ENCODE data around the gene PCDHGA1.
"Not testable (repeated sequence)": the region's sequence is repeated elsewhere in the genome, so short reads cannot be mapped to it uniquely, and the experiment has no call there.

Gene PCDHGA1

DNA sequence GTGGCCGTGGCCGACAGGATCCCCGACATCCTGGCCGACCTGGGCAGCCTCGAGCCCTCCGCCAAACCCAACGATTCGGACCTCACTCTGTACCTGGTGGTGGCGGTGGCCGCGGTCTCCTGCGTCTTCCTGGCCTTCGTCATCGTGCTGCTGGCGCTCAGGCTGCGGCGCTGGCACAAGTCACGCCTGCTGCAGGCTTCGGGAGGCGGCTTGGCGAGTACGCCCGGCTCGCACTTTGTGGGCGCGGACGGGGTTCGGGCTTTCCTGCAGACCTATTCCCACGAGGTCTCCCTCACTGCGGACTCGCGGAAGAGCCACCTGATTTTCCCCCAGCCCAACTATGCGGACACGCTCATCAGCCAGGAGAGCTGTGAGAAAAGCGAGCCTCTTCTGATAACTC is 15.7 kb downstream of the PCDHGA1 start:
- not testable (repeated sequence) for DNase-seq (ENCODE audit: low spot score)

DNA sequence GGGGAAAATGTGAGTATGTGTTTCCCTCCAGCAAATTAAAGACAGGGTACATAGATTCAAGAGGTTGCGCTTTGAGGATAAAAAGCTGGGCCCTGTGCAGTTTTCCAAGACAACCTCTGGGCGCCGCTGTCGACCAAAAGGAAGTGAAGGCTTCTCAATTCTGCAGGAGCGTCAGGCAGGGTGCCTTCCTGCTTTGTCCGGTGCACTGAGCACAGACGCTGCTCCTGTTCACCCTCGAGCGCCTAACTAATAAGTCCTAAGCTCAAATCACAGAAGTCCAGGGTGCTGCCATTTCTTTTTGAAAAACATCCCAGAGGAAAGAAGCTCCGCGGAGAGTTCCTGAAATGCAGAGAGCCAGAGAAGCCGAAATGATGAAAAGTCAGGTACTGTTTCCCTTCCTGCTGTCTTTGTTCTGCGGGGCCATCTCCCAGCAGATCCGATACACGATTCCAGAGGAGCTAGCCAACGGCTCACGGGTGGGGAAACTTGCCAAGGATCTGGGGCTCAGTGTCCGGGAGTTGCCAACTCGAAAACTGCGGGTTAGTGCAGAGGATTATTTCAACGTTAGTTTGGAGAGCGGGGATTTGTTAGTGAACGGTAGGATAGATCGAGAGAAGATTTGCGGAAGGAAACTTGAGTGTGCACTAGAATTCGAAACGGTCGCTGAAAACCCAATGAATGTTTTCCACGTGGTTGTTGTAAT is 19.8 kb downstream of the PCDHGA1 start, which contains the start of gene PCDHGB1:
Gene PCDHGB1, plus strand, starts transcription at position 183 of the 703 bp plus-strand sequence. Its CDS starts 162 bp downstream, at position 345.
- DNase-seq (ENCODE audit: low spot score) = peak; percentile 84

DNA sequence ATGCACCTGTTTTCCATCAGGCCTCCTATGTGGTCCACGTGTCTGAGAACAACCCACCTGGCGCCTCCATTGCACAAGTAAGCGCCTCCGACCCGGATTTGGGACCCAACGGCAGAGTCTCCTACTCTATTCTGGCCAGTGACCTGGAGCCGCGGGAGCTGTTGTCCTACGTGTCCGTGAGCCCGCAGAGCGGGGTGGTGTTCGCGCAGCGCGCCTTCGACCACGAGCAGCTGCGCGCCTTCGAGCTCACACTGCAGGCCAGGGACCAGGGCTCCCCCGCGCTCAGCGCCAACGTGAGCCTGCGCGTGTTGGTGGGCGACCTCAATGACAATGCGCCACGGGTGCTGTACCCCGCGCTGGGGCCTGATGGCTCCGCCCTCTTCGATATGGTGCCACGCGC is 21.3 kb downstream of the PCDHGA1 start:
- no peak for DNase-seq (ENCODE audit: low spot score)

DNA sequence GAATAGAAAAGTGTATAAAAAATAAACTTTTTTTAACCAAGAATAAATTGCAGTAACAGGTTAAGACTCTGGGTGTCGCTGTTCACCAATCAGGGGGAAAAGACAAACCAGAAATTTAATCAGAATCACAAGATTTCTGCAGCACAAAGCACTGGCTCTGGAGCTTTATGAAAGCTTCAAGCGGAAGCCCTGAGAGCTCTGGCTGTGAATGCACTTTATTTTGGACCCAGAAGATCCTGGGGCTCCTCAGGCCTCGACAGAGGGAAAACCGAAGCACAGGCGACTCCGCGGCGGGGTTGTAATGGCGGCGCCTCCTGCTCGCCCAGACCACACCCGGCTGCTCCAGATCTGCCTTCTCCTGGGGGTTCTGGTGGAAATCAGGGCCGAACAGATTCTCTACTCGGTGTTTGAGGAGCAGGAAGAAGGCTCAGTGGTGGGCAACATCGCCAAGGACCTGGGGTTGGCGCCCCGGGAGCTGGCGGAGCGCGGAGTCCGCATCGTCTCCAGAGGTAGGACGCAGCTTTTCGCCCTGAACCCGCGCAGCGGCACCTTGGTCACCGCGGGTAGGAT is 24.7 kb downstream of the PCDHGA1 start, which contains the start of gene PCDHGA4:
Gene PCDHGA4, plus strand, starts transcription at position 122 of the 570 bp plus-strand sequence. Its CDS starts 87 bp downstream, at position 209.
- no peak for DNase-seq (ENCODE audit: low spot score)

DNA sequence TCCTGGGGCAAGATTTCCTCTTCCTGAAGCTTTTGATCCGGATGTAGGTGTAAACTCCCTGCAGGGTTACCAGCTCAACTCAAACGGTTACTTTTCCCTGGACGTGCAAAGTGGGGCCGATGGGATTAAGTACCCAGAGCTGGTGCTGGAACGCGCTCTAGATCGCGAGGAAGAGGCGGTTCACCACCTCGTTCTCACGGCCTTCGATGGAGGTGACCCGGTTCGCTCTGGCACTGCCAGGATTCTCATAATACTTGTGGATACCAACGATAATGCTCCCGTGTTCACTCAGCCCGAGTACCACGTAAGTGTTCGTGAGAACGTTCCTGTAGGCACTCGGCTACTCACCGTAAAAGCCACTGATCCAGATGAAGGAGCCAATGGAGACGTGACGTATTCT is 25.3 kb downstream of the PCDHGA1 start:
- no peak for DNase-seq (ENCODE audit: low spot score)

DNA sequence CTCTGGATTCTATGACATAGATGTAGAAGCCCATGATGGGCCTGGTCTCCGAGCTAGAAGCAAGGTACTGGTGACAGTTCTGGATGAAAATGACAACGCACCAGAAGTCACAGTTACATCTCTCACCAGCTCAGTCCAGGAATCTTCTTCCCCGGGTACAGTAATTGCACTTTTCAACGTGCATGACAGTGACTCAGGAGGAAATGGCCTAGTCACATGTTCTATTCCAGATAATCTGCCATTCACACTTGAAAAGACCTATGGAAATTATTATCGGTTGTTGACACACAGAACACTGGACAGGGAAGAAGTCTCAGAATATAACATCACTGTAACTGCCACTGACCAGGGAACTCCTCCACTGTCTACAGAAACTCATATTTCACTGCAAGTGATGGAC is 25.8 kb downstream of the PCDHGA1 start:
- peak; percentile 20 for DNase-seq (ENCODE audit: low spot score)

DNA sequence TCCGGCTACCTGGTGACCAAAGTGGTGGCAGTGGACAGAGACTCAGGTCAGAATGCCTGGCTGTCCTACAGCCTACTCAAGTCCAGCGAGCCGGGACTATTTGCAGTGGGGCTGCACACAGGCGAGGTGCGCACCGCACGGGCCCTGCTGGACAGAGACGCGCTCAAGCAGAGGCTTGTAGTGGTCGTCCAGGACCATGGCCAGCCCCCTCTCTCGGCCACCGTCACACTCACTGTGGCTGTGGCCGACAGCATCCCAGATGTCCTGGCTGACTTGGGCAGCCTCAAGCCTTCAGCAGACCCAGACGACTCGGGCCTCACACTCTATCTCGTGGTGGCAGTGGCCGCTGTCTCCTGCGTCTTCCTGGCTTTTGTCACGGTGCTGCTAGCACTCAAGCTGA is 26.6 kb downstream of the PCDHGA1 start:
- DNase-seq (ENCODE audit: low spot score) = no peak

DNA sequence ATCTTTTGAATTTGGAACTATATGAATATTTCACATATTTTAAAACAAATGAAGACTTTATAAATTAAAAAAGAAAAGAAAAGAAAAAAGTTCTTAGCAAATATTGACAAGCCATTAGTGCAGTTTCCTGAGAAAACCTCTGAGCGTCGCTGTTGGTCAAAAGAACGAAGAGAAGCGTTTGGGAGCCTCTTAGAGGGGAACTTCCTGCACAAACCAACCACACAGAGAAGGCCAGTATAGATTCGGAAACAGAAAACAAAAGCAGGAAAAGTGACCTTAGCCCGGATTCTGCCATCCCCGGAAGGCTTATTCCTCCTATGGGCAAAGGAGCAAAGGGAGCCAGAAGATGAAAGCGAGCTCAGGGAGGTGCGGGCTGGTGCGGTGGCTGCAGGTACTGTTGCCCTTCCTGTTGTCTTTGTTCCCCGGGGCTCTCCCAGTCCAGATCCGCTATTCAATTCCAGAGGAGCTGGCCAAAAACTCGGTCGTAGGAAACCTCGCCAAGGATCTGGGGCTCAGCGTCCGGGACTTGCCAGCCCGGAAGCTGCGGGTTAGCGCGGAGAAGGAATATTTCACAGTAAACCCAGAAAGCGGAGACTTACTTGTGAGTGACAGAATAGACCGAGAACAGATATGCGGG is 29.6 kb downstream of the PCDHGA1 start, which contains the start of gene PCDHGB2:
Gene PCDHGB2, plus strand, starts transcription at position 205 of the 637 bp plus-strand sequence. Its CDS starts 142 bp downstream, at position 347.
- DNase-seq (ENCODE audit: low spot score) = peak; percentile 80

DNA sequence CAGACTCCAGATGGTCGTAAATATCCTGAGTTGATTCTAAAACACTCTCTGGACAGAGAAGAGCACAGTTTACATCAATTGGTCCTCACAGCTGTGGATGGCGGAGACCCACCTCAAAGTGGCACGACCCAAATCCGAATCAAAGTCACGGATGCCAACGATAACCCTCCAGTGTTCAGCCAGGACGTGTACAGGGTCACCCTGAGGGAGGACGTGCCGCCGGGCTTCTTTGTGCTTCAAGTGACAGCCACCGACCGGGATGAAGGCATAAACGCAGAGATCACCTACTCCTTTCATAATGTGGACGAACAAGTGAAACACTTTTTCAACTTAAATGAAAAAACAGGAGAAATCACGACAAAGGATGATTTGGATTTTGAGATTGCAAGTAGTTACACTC is 30.4 kb downstream of the PCDHGA1 start:
- DNase-seq (ENCODE audit: low spot score) = no peak

DNA sequence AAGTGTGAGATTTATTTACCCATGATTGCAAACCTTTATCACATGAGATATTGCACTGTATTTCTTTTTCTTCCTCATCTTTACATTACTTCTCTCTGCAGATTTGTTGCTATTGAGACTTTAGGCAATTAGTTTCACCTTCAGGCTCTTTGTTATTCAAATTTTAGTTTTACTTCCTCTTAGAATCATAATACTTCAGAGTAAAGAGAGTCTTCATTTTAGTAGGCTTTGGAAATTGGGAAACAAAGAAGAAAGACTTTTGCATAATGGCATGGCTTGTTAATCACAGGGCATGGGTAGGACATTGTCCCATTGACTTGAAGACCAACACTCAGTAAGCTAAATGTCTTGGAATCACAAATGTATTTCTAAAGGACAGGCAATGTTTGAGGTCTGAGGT is 32.4 kb downstream of the PCDHGA1 start:
- no peak for DNase-seq (ENCODE audit: low spot score)

DNA sequence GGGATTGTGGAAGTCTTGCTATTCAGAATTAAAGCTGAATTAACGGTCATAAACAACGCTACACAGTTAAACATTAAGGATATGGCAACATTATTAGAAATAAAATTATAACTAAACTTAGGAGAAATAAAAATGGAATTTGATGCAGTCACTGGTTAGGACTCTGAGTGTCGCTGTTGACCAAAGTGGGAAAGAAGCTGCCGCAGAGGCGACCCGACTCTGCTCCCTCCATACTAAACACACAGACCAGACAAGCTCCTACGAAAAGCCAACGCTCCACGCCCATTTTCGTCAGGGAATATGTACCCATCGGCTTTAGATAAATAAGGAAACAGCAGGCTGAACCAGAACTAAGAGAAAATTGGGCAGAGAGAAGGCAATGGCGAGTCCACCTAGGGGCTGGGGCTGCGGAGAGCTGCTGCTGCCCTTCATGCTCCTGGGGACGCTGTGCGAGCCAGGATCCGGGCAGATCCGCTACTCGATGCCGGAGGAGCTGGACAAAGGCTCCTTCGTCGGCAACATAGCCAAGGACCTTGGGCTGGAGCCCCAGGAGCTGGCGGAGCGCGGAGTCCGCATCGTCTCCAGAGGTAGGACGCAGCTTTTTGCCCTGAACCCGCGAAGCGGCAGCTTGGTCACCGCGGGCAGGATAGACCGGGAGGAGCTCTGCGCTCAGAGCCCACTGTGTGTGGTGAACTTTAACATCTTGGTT is 33.8 kb downstream of the PCDHGA1 start, which contains the start of gene PCDHGA5:
Gene PCDHGA5, plus strand, starts transcription at position 211 of the 709 bp plus-strand sequence. Its CDS starts 169 bp downstream, at position 380.
- no peak for DNase-seq (ENCODE audit: low spot score)

DNA sequence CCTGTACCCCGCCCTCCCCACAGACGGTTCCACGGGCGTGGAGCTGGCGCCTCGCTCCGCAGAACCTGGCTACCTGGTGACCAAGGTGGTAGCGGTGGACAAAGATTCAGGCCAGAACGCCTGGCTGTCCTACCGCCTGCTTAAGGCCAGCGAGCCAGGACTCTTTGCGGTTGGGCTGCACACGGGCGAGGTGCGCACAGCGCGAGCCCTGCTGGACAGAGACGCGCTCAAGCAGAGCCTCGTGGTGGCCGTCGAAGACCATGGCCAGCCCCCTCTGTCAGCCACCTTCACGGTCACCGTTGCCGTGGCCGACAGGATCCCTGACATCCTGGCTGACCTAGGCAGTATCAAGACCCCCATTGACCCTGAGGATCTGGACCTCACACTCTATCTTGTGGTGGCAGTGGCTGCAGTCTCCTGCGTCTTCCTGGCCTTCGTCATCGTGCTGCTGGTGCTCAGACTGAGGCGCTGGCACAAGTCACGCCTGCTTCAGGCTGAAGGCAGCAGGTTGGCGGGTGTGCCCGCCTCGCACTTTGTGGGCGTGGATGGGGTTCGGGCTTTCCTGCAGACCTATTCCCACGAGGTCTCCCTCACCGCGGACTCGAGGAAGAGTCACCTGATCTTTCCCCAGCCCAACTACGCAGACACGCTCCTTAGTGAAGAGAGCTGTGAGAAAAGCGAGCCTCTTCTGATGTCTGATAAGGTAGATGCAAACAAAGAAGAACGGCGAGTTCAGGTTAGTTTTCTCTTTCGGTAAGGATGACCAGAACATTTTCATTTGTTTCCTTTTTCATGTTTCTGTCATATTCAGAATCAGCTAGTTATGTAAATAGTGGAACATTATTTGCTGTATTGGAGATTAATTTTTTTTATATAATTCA is 35.9 kb downstream of the PCDHGA1 start:
- no peak for DNase-seq (ENCODE audit: low spot score)

DNA sequence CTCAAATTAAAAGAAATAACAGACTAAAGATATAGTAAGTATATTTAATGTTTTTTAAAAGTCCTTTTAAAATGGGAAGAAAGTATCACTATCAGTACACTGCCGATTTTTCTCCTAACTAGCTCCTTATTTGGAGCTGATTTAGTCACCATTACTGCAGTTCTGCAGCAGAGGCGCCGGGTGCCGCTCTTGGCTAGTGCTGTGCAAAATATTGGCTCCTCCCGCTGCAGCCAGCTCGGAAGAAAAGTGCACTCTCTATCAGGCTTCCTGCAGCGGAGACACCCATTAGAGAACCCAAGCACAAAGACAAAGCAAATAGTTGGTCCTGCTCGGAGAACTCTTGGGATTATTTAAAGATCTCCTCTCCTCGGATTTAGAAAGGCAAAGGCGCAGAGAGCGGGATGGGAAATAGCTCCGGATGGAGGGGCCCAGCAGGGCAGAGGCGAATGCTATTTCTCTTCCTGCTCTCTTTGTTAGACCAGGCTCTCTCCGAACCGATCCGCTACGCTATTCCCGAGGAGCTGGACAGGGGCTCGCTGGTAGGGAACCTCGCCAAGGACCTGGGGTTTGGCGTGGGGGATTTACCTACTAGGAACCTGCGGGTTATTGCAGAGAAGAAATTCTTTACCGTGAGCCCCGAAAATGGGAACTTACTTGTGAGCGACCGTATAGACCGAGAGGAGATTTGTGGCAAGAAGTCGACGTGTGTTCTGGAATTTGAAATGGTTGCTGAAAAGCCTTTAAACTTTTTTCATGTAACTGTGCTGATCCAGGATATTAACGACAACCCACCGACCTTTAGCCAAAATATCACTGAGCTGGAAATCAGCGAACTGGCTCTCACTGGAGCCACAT is 39.9 kb downstream of the PCDHGA1 start, which contains the start of gene PCDHGB3:
Gene PCDHGB3, plus strand, starts transcription at position 249 of the 855 bp plus-strand sequence. Its CDS starts 153 bp downstream, at position 402.
- no peak for DNase-seq (ENCODE audit: low spot score)

DNA sequence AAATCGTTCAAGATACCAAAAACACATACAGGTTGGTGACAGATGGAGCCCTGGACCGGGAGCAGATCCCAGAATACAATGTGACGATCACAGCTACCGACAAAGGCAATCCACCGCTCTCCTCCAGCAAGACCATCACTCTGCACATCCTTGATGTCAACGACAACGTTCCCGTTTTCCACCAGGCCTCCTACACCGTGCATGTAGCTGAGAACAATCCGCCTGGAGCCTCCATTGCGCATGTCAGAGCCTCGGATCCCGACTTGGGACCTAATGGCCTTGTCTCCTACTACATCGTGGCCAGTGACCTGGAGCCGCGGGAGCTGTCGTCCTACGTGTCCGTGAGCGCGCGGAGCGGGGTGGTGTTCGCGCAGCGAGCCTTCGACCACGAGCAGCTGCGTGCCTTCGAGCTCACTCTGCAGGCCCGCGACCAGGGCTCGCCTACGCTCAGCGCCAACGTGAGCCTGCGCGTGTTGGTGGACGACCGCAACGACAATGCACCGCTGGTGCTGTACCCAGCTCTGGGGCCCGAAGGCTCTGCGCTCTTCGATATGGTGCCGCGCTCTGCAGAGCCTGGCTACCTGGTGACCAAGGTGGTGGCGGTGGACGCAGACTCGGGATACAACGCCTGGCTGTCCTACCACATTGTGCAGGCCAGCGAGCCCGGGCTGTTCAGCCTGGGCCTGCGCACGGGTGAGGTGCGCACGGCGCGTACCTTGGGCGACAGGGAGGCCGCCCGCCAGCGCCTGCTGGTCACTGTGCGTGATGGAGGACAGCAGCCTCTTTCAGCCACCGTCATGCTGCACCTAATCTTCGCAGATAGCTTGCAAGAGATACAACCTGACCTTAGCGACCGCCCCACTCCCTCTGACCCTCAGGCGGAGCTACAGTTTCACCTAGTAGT is 41.5 kb downstream of the PCDHGA1 start:
- no peak for DNase-seq (ENCODE audit: low spot score)

DNA sequence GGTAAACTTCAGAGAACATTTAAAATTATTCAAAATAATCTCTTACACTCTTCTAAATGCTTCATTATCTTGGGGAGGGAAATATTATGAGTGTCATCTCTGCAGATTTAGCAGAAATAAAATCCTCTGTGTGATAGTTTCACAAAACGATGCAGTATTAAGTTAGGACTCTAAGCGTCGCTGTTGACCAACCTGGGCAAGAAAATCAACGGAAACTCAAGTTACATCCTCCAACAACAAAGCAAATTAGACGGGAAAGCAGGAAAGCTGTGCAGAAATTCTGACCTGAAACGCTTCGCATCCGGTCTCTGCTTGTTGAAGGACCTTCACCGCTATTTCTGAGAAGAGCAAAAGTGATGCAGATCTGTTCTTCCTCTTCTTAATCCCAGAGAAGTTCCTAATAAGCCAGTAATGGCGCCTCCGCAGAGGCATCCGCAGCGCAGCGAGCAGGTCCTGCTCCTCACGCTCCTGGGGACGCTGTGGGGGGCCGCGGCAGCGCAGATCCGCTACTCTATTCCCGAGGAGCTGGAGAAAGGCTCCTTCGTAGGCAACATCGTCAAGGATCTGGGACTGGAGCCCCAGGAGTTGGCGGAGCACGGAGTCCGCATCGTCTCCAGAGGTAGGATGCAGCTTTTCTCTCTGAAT is 43.5 kb downstream of the PCDHGA1 start, which contains the start of gene PCDHGA6:
Gene PCDHGA6, plus strand, starts transcription at position 219 of the 645 bp plus-strand sequence. Its CDS starts 193 bp downstream, at position 412.
- no peak for DNase-seq (ENCODE audit: low spot score)

DNA sequence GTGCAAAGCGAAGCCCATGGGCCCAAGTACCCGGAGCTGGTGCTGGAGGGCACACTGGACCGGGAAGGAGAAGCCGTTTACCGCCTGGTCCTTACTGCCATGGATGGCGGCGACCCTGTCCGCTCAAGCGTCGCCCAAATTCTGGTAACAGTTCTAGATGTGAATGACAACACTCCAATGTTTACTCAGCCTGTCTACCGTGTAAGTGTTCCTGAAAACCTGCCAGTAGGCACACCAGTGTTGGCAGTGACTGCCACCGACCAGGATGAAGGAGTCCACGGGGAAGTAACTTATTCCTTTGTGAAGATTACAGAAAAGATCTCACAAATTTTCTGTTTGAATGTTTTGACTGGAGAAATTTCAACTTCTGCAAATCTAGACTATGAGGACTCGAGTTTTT is 44.3 kb downstream of the PCDHGA1 start:
- no peak for DNase-seq (ENCODE audit: low spot score)

DNA sequence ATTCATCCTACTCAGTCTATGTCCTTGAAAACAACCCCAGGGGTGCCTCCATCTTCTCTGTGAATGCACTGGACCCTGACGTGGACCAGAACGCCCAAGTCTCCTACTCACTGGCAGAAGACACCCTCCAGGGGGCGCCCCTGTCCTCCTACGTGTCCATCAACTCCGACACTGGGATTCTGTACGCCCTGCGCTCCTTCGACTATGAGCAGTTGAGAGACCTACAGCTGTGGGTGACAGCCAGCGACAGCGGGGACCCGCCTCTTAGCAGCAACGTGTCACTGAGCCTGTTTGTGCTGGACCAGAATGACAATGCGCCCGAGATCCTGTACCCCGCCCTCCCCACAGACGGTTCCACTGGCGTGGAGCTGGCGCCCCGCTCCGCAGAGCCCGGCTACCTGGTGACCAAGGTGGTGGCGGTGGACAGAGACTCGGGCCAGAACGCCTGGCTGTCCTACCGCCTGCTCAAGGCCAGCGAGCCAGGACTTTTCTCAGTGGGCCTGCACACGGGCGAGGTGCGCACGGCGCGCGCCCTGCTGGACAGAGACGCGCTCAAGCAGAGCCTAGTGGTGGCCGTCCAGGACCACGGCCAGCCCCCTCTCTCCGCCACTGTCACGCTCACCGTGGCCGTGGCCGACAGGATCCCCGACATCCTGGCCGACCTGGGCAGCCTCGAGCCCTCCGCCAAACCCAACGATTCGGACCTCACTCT is 45.3 kb downstream of the PCDHGA1 start:
- DNase-seq (ENCODE audit: low spot score) = not testable (repeated sequence)
